Fibroblast of mammary gland (primary cell): ENCODE data around the gene PLEKHG4B.

Experiments used
- DNase-seq: peaks from one replicate; pipeline ENCODE4 v3.0.0-alpha.2; 2010; ENCODE audit warnings: low read depth
- H3K4me3 ChIP-seq: 2 replicates; pipeline ENCODE4 v1.5.1; 2011; ENCODE audit warnings: low read depth, mild to moderate bottlenecking, low read length, moderate library complexity; ENCODE audit not compliant: control insufficient read depth
- TF ChIP-seq, protein P1 (sequence below): conservative IDR thresholded peaks from 2 replicates; pipeline ENCODE4 v1.5.1; 2011; ENCODE audit warnings: low read depth, low read length, inconsistent platforms; ENCODE audit not compliant: control insufficient read depth, insufficient read depth

PLEKHG4B gene

DNA sequence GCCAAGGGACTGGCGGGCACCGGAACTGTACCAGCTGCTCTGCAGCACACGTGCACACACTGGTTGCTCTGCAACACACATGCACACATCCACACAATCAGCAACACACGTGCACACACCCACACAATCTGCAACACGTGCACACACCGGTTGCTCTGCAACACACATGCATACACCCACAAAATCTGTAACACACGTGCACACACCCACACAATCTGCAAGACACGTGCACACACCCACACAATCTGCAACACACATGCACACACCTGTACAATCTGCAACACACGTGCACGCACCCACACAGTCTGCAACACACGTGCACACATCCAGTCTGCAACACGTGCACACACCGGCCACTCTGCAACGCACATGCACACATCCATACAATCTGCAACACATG is 17.9 kb downstream of the PLEKHG4B start:
- TF ChIP-seq, protein P1, sequence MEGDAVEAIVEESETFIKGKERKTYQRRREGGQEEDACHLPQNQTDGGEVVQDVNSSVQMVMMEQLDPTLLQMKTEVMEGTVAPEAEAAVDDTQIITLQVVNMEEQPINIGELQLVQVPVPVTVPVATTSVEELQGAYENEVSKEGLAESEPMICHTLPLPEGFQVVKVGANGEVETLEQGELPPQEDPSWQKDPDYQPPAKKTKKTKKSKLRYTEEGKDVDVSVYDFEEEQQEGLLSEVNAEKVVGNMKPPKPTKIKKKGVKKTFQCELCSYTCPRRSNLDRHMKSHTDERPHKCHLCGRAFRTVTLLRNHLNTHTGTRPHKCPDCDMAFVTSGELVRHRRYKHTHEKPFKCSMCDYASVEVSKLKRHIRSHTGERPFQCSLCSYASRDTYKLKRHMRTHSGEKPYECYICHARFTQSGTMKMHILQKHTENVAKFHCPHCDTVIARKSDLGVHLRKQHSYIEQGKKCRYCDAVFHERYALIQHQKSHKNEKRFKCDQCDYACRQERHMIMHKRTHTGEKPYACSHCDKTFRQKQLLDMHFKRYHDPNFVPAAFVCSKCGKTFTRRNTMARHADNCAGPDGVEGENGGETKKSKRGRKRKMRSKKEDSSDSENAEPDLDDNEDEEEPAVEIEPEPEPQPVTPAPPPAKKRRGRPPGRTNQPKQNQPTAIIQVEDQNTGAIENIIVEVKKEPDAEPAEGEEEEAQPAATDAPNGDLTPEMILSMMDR, result no peak
- H3K4me3 ChIP-seq, result no peak overlapping the region
- DNase-seq, result no peak

DNA sequence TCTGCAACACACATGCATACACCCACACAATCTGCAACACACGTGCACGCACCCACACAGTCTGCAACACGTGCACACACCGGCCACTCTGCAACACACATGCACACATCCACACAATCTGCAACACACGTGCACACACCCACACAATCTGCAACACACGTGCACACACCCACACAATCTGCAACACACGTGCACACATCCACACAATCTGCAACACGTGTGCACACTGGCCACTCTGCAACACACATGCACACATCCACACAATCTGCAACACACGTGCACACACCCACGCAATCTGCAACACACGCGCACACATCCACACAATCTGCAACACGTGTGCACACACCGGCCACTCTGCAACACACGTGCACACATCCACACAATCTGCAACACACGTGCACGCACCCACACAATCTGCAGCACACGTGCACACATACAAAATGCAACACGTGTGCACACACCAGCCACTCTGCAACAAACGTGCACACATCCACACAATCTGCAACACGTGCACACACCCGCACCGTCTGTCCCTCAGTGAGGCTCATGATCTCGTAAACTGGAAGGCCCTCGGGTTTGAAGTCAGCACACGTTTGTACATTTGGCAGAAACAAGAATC is 18.4 kb downstream of the PLEKHG4B start:
- no peak overlapping the region for H3K4me3 ChIP-seq
- TF ChIP-seq, protein P1, result no peak
- no peak for DNase-seq

DNA sequence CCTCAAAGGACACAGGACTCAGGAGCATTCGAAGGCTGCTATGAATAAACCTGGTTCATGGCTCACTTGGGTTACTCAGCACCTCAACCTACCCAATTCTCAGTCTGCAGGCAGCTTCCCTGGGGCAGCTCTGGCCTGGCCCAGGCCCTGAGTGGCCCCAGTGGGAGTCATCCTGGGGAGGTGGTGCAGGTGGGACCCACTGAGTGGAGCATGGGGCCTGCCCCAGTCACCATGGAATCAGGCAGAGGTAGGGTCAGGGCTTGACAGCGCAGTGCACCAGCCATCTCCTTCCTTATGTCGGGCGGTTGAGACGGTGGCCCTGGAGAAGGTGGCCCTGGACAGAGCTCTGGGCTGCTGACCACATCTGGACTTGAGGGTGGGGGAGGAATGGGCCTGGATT is 19.2 kb downstream of the PLEKHG4B start:
- TF ChIP-seq, protein P1, result no peak
- no peak overlapping the region for H3K4me3 ChIP-seq
- no peak for DNase-seq

DNA sequence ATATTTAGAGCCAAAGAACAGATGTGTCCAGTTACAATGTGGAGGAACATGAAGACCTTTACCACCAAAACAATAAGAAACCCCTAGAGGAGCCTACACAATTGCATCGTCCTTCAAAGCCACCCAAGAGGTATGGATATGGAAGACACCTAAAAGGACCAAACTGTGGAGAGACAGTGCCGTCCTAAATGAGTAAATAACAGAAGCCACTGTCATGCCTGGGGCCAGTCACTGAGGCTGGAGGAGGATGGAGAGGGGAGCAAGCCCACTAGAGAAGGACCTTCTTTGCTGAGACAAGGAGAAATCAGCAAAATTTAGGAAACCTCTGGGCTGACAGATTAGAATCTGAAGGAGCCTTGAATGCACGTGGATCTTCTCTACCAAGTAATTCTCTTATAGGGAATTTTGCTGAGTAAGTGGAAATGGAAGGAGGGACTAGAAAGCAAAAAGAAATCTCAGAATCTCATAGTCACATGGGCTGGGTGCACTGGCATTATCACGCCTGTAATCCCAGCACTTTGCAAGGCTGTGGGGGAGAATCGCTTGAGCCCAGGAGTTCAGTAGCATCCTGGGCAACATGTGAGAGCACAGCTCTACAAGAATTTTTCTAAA is 27.6 kb downstream of the PLEKHG4B start:
- no peak overlapping the region for H3K4me3 ChIP-seq
- no peak for DNase-seq
- TF ChIP-seq, protein P1, result no peak

DNA sequence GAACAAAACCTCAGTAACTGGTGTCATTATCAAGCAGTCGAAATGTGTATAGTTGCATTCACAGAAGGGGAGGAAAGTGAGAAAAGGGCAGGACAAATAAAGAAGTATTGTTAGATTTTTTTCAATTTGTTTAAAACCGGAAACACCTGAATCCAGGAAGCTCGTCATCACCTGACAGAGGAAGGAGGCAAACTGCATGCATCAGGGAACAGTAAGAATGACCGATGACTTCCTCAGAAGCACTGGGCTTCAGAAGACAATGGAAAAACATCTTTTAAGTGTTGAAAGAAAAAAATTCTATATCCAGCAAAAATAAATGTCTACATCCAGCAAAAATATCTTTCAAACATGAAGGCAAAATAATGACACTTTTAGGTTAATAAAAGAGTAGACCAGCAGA is 29.5 kb downstream of the PLEKHG4B start:
- H3K4me3 ChIP-seq, result no peak overlapping the region
- TF ChIP-seq, protein P1, result no peak
- DNase-seq, result no peak

DNA sequence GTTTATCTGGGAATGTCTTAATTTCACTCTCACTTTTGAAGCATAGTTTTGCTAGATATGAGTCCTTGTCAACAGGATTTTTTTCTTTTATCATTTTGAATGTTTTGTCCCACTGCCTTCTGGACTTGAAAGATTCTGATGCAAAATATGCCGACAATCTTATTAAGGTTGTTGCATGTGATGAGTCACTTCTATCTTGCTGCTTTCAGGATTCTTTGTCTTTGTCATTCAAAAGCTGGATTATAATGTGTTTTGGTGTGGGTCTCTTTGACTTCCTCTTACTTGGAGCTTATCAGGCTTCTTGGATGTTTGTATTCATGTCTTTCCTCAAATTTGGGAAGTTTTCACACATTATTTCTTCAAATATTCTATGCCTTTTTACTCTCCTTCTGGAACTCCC is 33.8 kb downstream of the PLEKHG4B start:
- H3K4me3 ChIP-seq, result no peak overlapping the region
- no peak for DNase-seq
- TF ChIP-seq, protein P1, result no peak
